Immature natural killer cell (primary cell): ENCODE data around the gene ZNF780B. TPM values are rescaled to one million over a fixed set of nuclear protein-coding genes. Genes with fewer than 3 reads are reported as not detected.
"Not testable (repeated sequence)": the region's sequence is repeated elsewhere in the genome, so short reads cannot be mapped to it uniquely, and the experiment has no call there.

Experiments used
- DNase-seq, 3 donors: peaks; one replicate each; pipeline ENCODE4 v3.0.0; 2022; ENCODE audit warnings: mixed read lengths in 1 of 3
- H3K27ac Mint-ChIP-seq, 6 donors: one replicate each; pipeline ENCODE4 v1.8.0; 2020; ENCODE audit warnings: mixed read lengths in 6 of 6, mild to moderate bottlenecking in 5 of 6, inconsistent platforms in 4 of 6, moderate library complexity in 3 of 6
- H3K27me3 Mint-ChIP-seq, 3 donors: one replicate each; pipeline ENCODE4 v1.8.0; 2020 to 2021; ENCODE audit warnings: low read depth in 3 of 3, mild to moderate bottlenecking in 3 of 3, mixed read lengths in 3 of 3, moderate library complexity in 3 of 3, inconsistent platforms in 1 of 3
- H3K36me3 Mint-ChIP-seq, 3 donors: one replicate each; pipeline ENCODE4 v1.8.0; 2020; ENCODE audit warnings: mixed read lengths in 3 of 3, inconsistent platforms in 2 of 3, mild to moderate bottlenecking in 2 of 3
- H3K4me1 Mint-ChIP-seq, 2 donors: one replicate each; pipeline ENCODE4 v1.8.0; 2020; ENCODE audit warnings: inconsistent platforms in 2 of 2, mild to moderate bottlenecking in 2 of 2, mixed read lengths in 2 of 2, moderate library complexity in 1 of 2
- H3K4me3 Mint-ChIP-seq, 5 donors: one replicate each; pipeline ENCODE4 v1.8.0; 2020; ENCODE audit warnings: mild to moderate bottlenecking in 5 of 5, mixed read lengths in 5 of 5, inconsistent platforms in 3 of 5, moderate library complexity in 3 of 5
- H3K9me3 Mint-ChIP-seq, 6 donors: one replicate each; pipeline ENCODE4 v1.8.0; 2020; ENCODE audit warnings: mild to moderate bottlenecking in 6 of 6, mixed read lengths in 6 of 6, inconsistent platforms in 4 of 6, moderate library complexity in 3 of 6
- polyA plus RNA-seq, 3 donors: library from polyadenylated mRNA; unstranded; fragments of 300-500 nt; fragmentation: Illumina TruSeq; gene quantifications; one replicate each; pipeline ENCODE4 v1.2.3, GENCODE V29; 2021

Gene ZNF780B
- polyA plus RNA-seq, 3 donors from 2014 or later = 7.1 to 10.6 (median 9.5) TPM

GRCh38 chr19:40078377-40078776 is 22.3 kb upstream of the ZNF780B start:
- Mint-ChIP-seq H3K4me3 (no peak overlapping the region), H3K27me3 (no peaks in the 10 kb centered on the region), H3K4me1 (peaks cover 3 to 10% of the 10 kb centered on the region in 2 donors), H3K27ac (no peak overlapping the region), H3K36me3 (peaks cover 84 to 95% (median 87%) of the 10 kb centered on the region in 3 donors), H3K9me3 (peaks cover 4 to 49% (median 27%) of the 10 kb centered on the region in 6 donors)
- no peak for DNase-seq

GRCh38 chr19:40070058-40070457 is 14.0 kb upstream of the ZNF780B start:
- no peaks in the 10 kb centered on the region for H3K4me1 Mint-ChIP-seq
- H3K9me3 Mint-ChIP-seq = peaks cover 0 to 18% (median 9%) of the 10 kb centered on the region in 6 donors
- H3K4me3 Mint-ChIP-seq = no peak overlapping the region
- H3K36me3 Mint-ChIP-seq = peaks cover 11 to 37% (median 26%) of the 10 kb centered on the region in 3 donors
- H3K27ac Mint-ChIP-seq = no peak overlapping the region
- no peak for DNase-seq
- H3K27me3 Mint-ChIP-seq = peaks cover 0 to 3% (median 0%) of the 10 kb centered on the region in 3 donors

- no peak overlapping the region for H3K4me3 Mint-ChIP-seq
- H3K36me3 Mint-ChIP-seq = peaks cover 12 to 18% (median 13%) of the 10 kb centered on the region in 3 donors
- peaks cover 16 to 39% (median 24%) of the 10 kb centered on the region in 6 donors for H3K9me3 Mint-ChIP-seq
- peaks cover 16 to 19% (median 16%) of the 10 kb centered on the region in 3 donors for H3K27me3 Mint-ChIP-seq
- no peak overlapping the region for H3K27ac Mint-ChIP-seq
- peaks cover 23 to 24% of the 10 kb centered on the region in 2 donors for H3K4me1 Mint-ChIP-seq
- no peak for DNase-seq
These were observed 3.6 kb upstream of the ZNF780B start for GRCh38 chr19:40059624-40060023.

- H3K9me3 Mint-ChIP-seq = peaks cover 15 to 31% (median 20%) of the 10 kb centered on the region in 6 donors
- H3K4me3 Mint-ChIP-seq = peak overlapping the region; percentile 98 to 100 (median 100)
- H3K27ac Mint-ChIP-seq = no peak overlapping the region
- H3K4me1 Mint-ChIP-seq = peaks cover 43 to 49% of the 10 kb centered on the region in 2 donors
- peaks cover 14 to 18% (median 15%) of the 10 kb centered on the region in 3 donors for H3K27me3 Mint-ChIP-seq
- peaks cover 11 to 14% (median 13%) of the 10 kb centered on the region in 3 donors for H3K36me3 Mint-ChIP-seq
- DNase-seq = no peak
These were observed 1.1 kb upstream of the ZNF780B start for GRCh38 chr19:40057166-40057565.

- Mint-ChIP-seq H3K27ac (peak overlapping the region; percentile 93 to 98 (median 95)), H3K4me3 (peak overlapping the region; percentile 98 to 100 (median 100)), H3K27me3 (peaks cover 11 to 18% (median 13%) of the 10 kb centered on the region in 3 donors), H3K9me3 (peaks cover 15 to 24% (median 20%) of the 10 kb centered on the region in 6 donors), H3K4me1 (peaks cover 43 to 55% of the 10 kb centered on the region in 2 donors), H3K36me3 (peaks cover 11 to 14% (median 13%) of the 10 kb centered on the region in 3 donors)
- no peak for DNase-seq
These were observed 474 bp upstream of the ZNF780B start for GRCh38 chr19:40056505-40056904.

- H3K9me3 Mint-ChIP-seq = peaks cover 13 to 16% (median 15%) of the 10 kb centered on the region in 6 donors
- peaks cover 7 to 14% (median 12%) of the 10 kb centered on the region in 3 donors for H3K27me3 Mint-ChIP-seq
- H3K27ac Mint-ChIP-seq = peak overlapping the region in 5 of 6 donors; percentile 93 to 98 (median 96)
- no peak for DNase-seq
- peak overlapping the region; percentile 98 to 100 (median 100) for H3K4me3 Mint-ChIP-seq
- H3K4me1 Mint-ChIP-seq = peaks cover 46 to 59% of the 10 kb centered on the region in 2 donors
- peaks cover 11 to 18% (median 17%) of the 10 kb centered on the region in 3 donors for H3K36me3 Mint-ChIP-seq
These were observed 982 bp downstream of the ZNF780B start for GRCh38 chr19:40055049-40055448.

GRCh38 chr19:40054632-40055031 is 1.4 kb downstream of the ZNF780B start:
- Mint-ChIP-seq H3K4me3 (peak overlapping the region; percentile 98 to 100 (median 100)), H3K27ac (peak overlapping the region in 4 of 6 donors; percentile 11 to 83 (median 46)), H3K9me3 (peaks cover 9 to 11% (median 11%) of the 10 kb centered on the region in 6 donors), H3K36me3 (peaks cover 11 to 15% (median 14%) of the 10 kb centered on the region in 3 donors), H3K27me3 (peaks cover 5 to 10% (median 8%) of the 10 kb centered on the region in 3 donors), H3K4me1 (peaks cover 46 to 59% of the 10 kb centered on the region in 2 donors)
- DNase-seq = no peak

GRCh38 chr19:40053491-40053890 is 2.5 kb downstream of the ZNF780B start:
- Mint-ChIP-seq H3K36me3 (peaks cover 7 to 12% (median 11%) of the 10 kb centered on the region in 3 donors), H3K4me3 (peak overlapping the region in 3 of 5 donors; percentile 17 to 51 (median 47)), H3K27ac (peak overlapping the region in 1 of 6 donors; percentile 37), H3K4me1 (peaks cover 46 to 59% of the 10 kb centered on the region in 2 donors), H3K27me3 (peaks cover 3 to 7% (median 4%) of the 10 kb centered on the region in 3 donors), H3K9me3 (peaks cover 0 to 5% (median under 1%) of the 10 kb centered on the region in 6 donors)
- DNase-seq = no peak

- Mint-ChIP-seq H3K36me3 (peaks cover 36 to 41% (median 37%) of the 10 kb centered on the region in 3 donors), H3K9me3 (peaks cover 26 to 46% (median 38%) of the 10 kb centered on the region in 6 donors)
- not testable (repeated sequence) for H3K4me1 Mint-ChIP-seq
These were observed 14.3 kb downstream of the ZNF780B start for GRCh38 chr19:40041718-40042117.

GRCh38 chr19:40038047-40038446 is 18.0 kb downstream of the ZNF780B start:
- H3K27me3 Mint-ChIP-seq, DNase-seq, H3K4me1 Mint-ChIP-seq, H3K27ac Mint-ChIP-seq, H3K4me3 Mint-ChIP-seq: not testable (repeated sequence)
- Mint-ChIP-seq H3K36me3 (peaks cover 10 to 16% (median 15%) of the 10 kb centered on the region in 3 donors), H3K9me3 (peaks cover 34 to 64% (median 56%) of the 10 kb centered on the region in 6 donors)

More at GRCh38 chr19:40041718-40042117, 14.3 kb downstream of the ZNF780B start:
- not testable (repeated sequence) for DNase-seq, H3K27me3 Mint-ChIP-seq, H3K27ac Mint-ChIP-seq, H3K4me3 Mint-ChIP-seq

GRCh38 chr19:40035996-40036395 is 20.0 kb downstream of the ZNF780B start:
- no peak overlapping the region for H3K4me3 Mint-ChIP-seq
- H3K27ac Mint-ChIP-seq = no peak overlapping the region
- H3K4me1 Mint-ChIP-seq = no peaks in the 10 kb centered on the region
- H3K27me3 Mint-ChIP-seq = peaks cover 0 to 3% (median 0%) of the 10 kb centered on the region in 3 donors
- no peak for DNase-seq
- peaks cover 14 to 24% (median 19%) of the 10 kb centered on the region in 3 donors for H3K36me3 Mint-ChIP-seq
- H3K9me3 Mint-ChIP-seq = peaks cover 30 to 70% (median 66%) of the 10 kb centered on the region in 6 donors

- peaks cover 14 to 35% (median 30%) of the 10 kb centered on the region in 3 donors for H3K36me3 Mint-ChIP-seq
- no peak overlapping the region for H3K4me3 Mint-ChIP-seq
- no peak for DNase-seq
- peaks cover 35 to 85% (median 81%) of the 10 kb centered on the region in 6 donors for H3K9me3 Mint-ChIP-seq
- H3K27me3 Mint-ChIP-seq = peaks cover 0 to 3% (median 0%) of the 10 kb centered on the region in 3 donors
- H3K4me1 Mint-ChIP-seq = no peaks in the 10 kb centered on the region
- no peak overlapping the region for H3K27ac Mint-ChIP-seq
These were observed 22.0 kb downstream of the ZNF780B start for GRCh38 chr19:40033989-40034560.

GRCh38 chr19:40026597-40026970 is 29.4 kb downstream of the ZNF780B start:
- peaks cover 0 to 2% (median 0%) of the 10 kb centered on the region in 3 donors for H3K27me3 Mint-ChIP-seq
- H3K4me1 Mint-ChIP-seq = no peaks in the 10 kb centered on the region
- H3K4me3 Mint-ChIP-seq = no peak overlapping the region
- H3K9me3 Mint-ChIP-seq = peaks cover 24 to 88% (median 85%) of the 10 kb centered on the region in 6 donors
- DNase-seq = no peak
- H3K36me3 Mint-ChIP-seq = peaks cover 3 to 34% (median 20%) of the 10 kb centered on the region in 3 donors
- H3K27ac Mint-ChIP-seq = no peak overlapping the region
